MM.1S (cell line): ENCODE measurements around the gene BRD3.

Experiments
- DNase-seq: peaks from one replicate; pipeline ENCODE4 v3.0.0-alpha.2; 2015
- H2AFZ ChIP-seq: fragments of 300-600 bp; sonication (generic); 2 replicates; pipeline ENCODE4 v1.6.0; 2016; ENCODE audit warnings: antibody characterized with exemption, low read length
- H3F3A ChIP-seq: fragments of 300-600 bp; sonication (generic); 2 replicates; pipeline ENCODE4 v1.6.1; 2016; ENCODE audit warnings: mild to moderate bottlenecking, antibody characterized with exemption, low read length, moderate library complexity, mixed read lengths; ENCODE audit not compliant: insufficient read depth
- H3K27ac ChIP-seq: fragments of 300-600 bp; sonication (generic); 2 replicates; pipeline ENCODE4 v1.5.1; 2016; ENCODE audit warnings: mild to moderate bottlenecking, low read length
- H3K27me3 ChIP-seq: fragments of 300-600 bp; sonication (generic); replicated peaks from 2 replicates; pipeline ENCODE4 v1.6.0; 2016; ENCODE audit warnings: low read length; ENCODE audit not compliant: insufficient read depth
- H3K36me3 ChIP-seq: fragments of 300-600 bp; sonication (generic); replicated peaks from 2 replicates; pipeline ENCODE4 v1.6.1; 2016; ENCODE audit warnings: mild to moderate bottlenecking, low read length, mixed read lengths; ENCODE audit not compliant: insufficient read depth
- H3K4me1 ChIP-seq: fragments of 300-600 bp; sonication (generic); 2 replicates; pipeline ENCODE4 v1.6.1; 2016; ENCODE audit warnings: low read length, mixed read lengths
- H3K4me2 ChIP-seq: fragments of 300-600 bp; sonication (generic); 2 replicates; pipeline ENCODE4 v1.6.0; 2016; ENCODE audit warnings: low read depth, low read length
- H3K4me3 ChIP-seq: fragments of 300-600 bp; sonication (generic); 2 replicates; pipeline ENCODE4 v1.5.1; 2016; ENCODE audit warnings: low read length, mixed read lengths
- H3K79me2 ChIP-seq: fragments of 300-600 bp; sonication (generic); 2 replicates; pipeline ENCODE4 v1.6.1; 2016; ENCODE audit warnings: mixed run types, low read length, mixed read lengths
- H3K9ac ChIP-seq: fragments of 300-600 bp; sonication (generic); 2 replicates; pipeline ENCODE4 v1.6.1; 2016; ENCODE audit warnings: low read length, mixed read lengths
- H3K9me2 ChIP-seq: fragments of 300-600 bp; sonication (generic); replicated peaks from 2 replicates; pipeline ENCODE4 v1.6.1; 2016; ENCODE audit warnings: mild to moderate bottlenecking, low read length, mixed read lengths; ENCODE audit not compliant: insufficient read depth
- H3K9me3 ChIP-seq: fragments of 300-600 bp; sonication (generic); replicated peaks from 2 replicates; pipeline ENCODE4 v1.6.1; 2016; ENCODE audit warnings: mild to moderate bottlenecking, low read length, mixed read lengths; ENCODE audit not compliant: insufficient read depth
- H4K20me1 ChIP-seq: fragments of 300-600 bp; sonication (generic); 2 replicates; pipeline ENCODE4 v1.6.1; 2016; ENCODE audit warnings: mild to moderate bottlenecking, low read length, moderate library complexity, mixed read lengths; ENCODE audit not compliant: insufficient read depth
- CTCF ChIP-seq: fragments of 300-600 bp; sonication (generic); IDR thresholded peaks from 2 replicates; pipeline ENCODE4 v1.5.1; 2016; ENCODE audit warnings: antibody characterized with exemption, low read length, mixed read lengths
- EZH2 ChIP-seq: fragments of 300-600 bp; sonication (generic); optimal IDR thresholded peaks from 2 replicates; pipeline ENCODE3; 2017; ENCODE audit warnings: low read depth, mild to moderate bottlenecking, antibody characterized with exemption, low read length, mixed read lengths
- EZH2phosphoT487 ChIP-seq: fragments of 300-600 bp; sonication (generic); IDR thresholded peaks from 2 replicates; pipeline ENCODE4 v1.6.1; 2018; ENCODE audit warnings: antibody characterized with exemption, low read length

Gene BRD3

GRCh38 chr9:134052941-134053340 lies 14.9 kb downstream of the BRD3 start:
- no peaks in the 10 kb centered on the region for H3K4me1 ChIP-seq
- H3K79me2 ChIP-seq = 0 out of 2 replicates have a peak, but pooled peaks cover 3% of the 10 kb centered on the region
- no peaks in the 10 kb centered on the region for H3K36me3 ChIP-seq
- no peaks in the 10 kb centered on the region for H3F3A ChIP-seq
- no peaks in the 10 kb centered on the region for H4K20me1 ChIP-seq
- no peaks in the 10 kb centered on the region for H3K9me3 ChIP-seq
- no peak overlapping the region for H3K4me3 ChIP-seq
- H2AFZ ChIP-seq = no peak overlapping the region
- H3K27me3 ChIP-seq = no peaks in the 10 kb centered on the region
- H3K4me2 ChIP-seq = no peak overlapping the region
- TF ChIP-seq EZH2 (no peak), EZH2phosphoT487 (no peak)
- H3K9me2 ChIP-seq = no peaks in the 10 kb centered on the region
- no peak overlapping the region for H3K9ac ChIP-seq
- no peak overlapping the region for H3K27ac ChIP-seq
- DNase-seq = no peak

GRCh38 chr9:134052491-134052890 lies 15.3 kb downstream of the BRD3 start:
- Histone ChIP-seq H3K36me3 (no peaks in the 10 kb centered on the region), H3K27ac (no peak overlapping the region), H3K4me3 (no peak overlapping the region), H3K79me2 (0 out of 2 replicates have a peak, but pooled peaks cover 3% of the 10 kb centered on the region), H2AFZ (no peak overlapping the region), H3K4me2 (no peak overlapping the region), H3K9me2 (no peaks in the 10 kb centered on the region), H3F3A (no peaks in the 10 kb centered on the region), H4K20me1 (no peaks in the 10 kb centered on the region), H3K9me3 (no peaks in the 10 kb centered on the region), H3K27me3 (no peaks in the 10 kb centered on the region), H3K9ac (no peak overlapping the region), H3K4me1 (no peaks in the 10 kb centered on the region)
- DNase-seq = no peak
- no peak for TF ChIP-seq CTCF
- no peak for TF ChIP-seq EZH2phosphoT487
- no peak for TF ChIP-seq EZH2

GRCh38 chr9:134051319-134051718 lies 16.5 kb downstream of the BRD3 start:
- H4K20me1 ChIP-seq = no peaks in the 10 kb centered on the region
- H3K9ac ChIP-seq = no peak overlapping the region
- no peaks in the 10 kb centered on the region for H3K27me3 ChIP-seq
- no peaks in the 10 kb centered on the region for H3K36me3 ChIP-seq
- no peaks in the 10 kb centered on the region for H3K4me1 ChIP-seq
- H3K9me2 ChIP-seq = no peaks in the 10 kb centered on the region
- no peak overlapping the region for H3K4me2 ChIP-seq
- TF ChIP-seq CTCF (no peak), EZH2 (no peak), EZH2phosphoT487 (no peak)
- H2AFZ ChIP-seq = no peak overlapping the region
- no peak overlapping the region for H3K4me3 ChIP-seq
- no peak overlapping the region for H3K27ac ChIP-seq
- 0 out of 2 replicates have a peak, but pooled peaks cover 3% of the 10 kb centered on the region for H3K79me2 ChIP-seq
- no peak for DNase-seq
- no peaks in the 10 kb centered on the region for H3K9me3 ChIP-seq
- no peaks in the 10 kb centered on the region for H3F3A ChIP-seq

GRCh38 chr9:134050726-134051125 lies 17.1 kb downstream of the BRD3 start:
- H3K9ac ChIP-seq = no peak overlapping the region
- no peaks in the 10 kb centered on the region for H3K9me3 ChIP-seq
- H4K20me1 ChIP-seq = no peaks in the 10 kb centered on the region
- no peak overlapping the region for H2AFZ ChIP-seq
- TF ChIP-seq EZH2 (no peak), EZH2phosphoT487 (no peak), CTCF (no peak)
- no peaks in the 10 kb centered on the region for H3K36me3 ChIP-seq
- H3K4me2 ChIP-seq = no peak overlapping the region
- no peak overlapping the region for H3K4me3 ChIP-seq
- no peak overlapping the region for H3K27ac ChIP-seq
- DNase-seq = no peak
- 0 out of 2 replicates have a peak, but pooled peaks cover under 1% of the 10 kb centered on the region for H3K79me2 ChIP-seq
- H3K9me2 ChIP-seq = no peaks in the 10 kb centered on the region
- no peaks in the 10 kb centered on the region for H3K4me1 ChIP-seq
- H3F3A ChIP-seq = no peaks in the 10 kb centered on the region
- H3K27me3 ChIP-seq = no peaks in the 10 kb centered on the region
